Measurements from ENCODE around the gene ADGRA1. TPM values are rescaled to one million over a fixed set of nuclear protein-coding genes. Genes with fewer than 3 reads are reported as not detected.

The ADGRA1 gene
- total and polyA plus RNA-seq, 7 donors: 0.05 to 0.84 (median 0.08) TPM; not detected in 2

DNA sequence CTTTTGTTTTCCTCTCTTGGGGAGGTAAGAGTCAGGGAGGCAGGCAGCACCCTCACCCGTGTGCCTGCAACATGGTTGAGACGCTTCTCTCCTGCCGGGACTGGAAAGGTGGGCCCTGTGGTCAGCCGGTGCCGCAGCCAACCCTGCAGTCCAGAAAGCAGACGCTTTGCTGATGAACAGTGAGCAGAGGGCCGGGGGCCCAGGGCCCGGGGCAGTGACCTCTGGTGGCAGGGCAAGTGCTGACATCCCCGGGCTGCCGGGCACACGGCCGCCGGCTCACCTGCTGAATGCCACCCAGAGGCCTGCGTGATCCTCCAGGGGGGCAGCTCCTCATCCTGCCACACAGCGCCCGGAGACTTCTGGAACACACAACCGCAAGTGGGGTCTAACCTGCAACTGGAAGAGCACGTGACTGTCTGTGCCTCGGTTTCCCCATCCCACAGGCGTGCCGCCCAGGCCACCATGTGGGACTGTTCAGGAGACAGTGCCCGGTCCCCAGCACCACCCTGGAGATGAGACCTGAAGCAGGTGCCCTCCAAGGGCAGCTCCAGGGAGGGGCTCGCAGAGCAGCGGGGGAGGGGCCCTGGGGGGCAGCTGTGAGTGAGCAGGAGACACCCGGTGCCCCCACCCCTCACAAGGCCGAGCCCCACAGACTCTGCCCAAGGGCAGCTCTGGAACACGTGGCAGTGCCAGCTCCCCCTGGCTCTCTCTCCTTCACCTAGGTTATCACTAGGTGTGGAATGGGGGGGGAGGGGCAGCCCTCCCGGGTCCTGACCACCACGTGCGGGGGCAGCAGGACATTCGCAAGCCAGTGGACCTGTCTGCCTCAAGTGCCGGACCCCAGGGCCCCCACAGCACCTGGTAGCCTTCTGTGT, 2.2 kb upstream of the ADGRA1 start:
- 76 to 85% (median 79%) methylated on average over 31 to 32 of the region's 32 CpGs for WGBS, 3 donors
- TF ChIP-seq, protein P1, sequence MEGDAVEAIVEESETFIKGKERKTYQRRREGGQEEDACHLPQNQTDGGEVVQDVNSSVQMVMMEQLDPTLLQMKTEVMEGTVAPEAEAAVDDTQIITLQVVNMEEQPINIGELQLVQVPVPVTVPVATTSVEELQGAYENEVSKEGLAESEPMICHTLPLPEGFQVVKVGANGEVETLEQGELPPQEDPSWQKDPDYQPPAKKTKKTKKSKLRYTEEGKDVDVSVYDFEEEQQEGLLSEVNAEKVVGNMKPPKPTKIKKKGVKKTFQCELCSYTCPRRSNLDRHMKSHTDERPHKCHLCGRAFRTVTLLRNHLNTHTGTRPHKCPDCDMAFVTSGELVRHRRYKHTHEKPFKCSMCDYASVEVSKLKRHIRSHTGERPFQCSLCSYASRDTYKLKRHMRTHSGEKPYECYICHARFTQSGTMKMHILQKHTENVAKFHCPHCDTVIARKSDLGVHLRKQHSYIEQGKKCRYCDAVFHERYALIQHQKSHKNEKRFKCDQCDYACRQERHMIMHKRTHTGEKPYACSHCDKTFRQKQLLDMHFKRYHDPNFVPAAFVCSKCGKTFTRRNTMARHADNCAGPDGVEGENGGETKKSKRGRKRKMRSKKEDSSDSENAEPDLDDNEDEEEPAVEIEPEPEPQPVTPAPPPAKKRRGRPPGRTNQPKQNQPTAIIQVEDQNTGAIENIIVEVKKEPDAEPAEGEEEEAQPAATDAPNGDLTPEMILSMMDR (IDR thresholded peaks at IDR 0.05): no peak
- no peaks in the 10 kb centered on the region for H3K4me1 ChIP-seq
- no peak overlapping the region for H3K27ac ChIP-seq
- DNase-seq: no peak
- H3K36me3 ChIP-seq (ENCODE audit: insufficient read depth in 1 of 2, low read depth in 1 of 2): no peaks in the 10 kb centered on the region
- intact Hi-C loops (cut with DNase I): no loop called here
- no peak overlapping the region for H3K4me3 ChIP-seq
- no peaks in the 10 kb centered on the region for H3K9me3 ChIP-seq
- ATAC-seq: no peak
- peaks cover 0 to 98% (median 35%) of the 10 kb centered on the region in 3 donors for H3K27me3 ChIP-seq (ENCODE audit: insufficient read depth in 3 of 3, low read length in 2 of 3)

DNA sequence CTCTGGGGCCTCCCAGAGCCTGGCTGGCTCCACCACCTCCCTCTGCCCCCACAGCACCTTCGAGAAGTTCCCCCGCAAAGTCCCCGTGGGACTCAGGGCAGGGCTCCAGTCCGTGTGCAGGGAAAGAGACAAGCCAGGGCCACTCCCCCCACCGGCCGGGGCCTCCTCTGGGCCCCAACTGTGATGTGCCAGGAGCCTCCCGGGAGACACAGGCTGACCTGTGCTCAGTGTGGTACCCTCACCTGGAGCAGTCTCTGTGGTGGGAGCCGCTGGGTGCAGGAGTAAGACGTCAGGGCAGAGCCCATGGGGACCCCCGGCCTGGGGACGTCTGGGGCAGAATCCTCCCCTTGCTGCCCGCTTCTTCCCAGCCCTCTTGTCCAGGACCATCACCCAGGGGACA, 1.5 kb upstream of the ADGRA1 start:
- Histone ChIP-seq H3K4me3 (no peak overlapping the region), H3K36me3 (ENCODE audit: insufficient read depth in 1 of 2, low read depth in 1 of 2) (no peaks in the 10 kb centered on the region), H3K27ac (no peak overlapping the region), H3K9me3 (no peaks in the 10 kb centered on the region), H3K27me3 (ENCODE audit: insufficient read depth in 3 of 3, low read length in 2 of 3) (peaks cover 0 to 98% (median 35%) of the 10 kb centered on the region in 3 donors), H3K4me1 (no peaks in the 10 kb centered on the region)
- DNase-seq (no peak), ATAC-seq (no peak)
- 57 to 66% (median 64%) methylated on average over 10 to 12 of the region's 12 CpGs for WGBS, 3 donors
- intact Hi-C loops (cut with DNase I): no loop called here
- TF ChIP-seq, protein P1 (IDR thresholded peaks at IDR 0.05): no peak

DNA sequence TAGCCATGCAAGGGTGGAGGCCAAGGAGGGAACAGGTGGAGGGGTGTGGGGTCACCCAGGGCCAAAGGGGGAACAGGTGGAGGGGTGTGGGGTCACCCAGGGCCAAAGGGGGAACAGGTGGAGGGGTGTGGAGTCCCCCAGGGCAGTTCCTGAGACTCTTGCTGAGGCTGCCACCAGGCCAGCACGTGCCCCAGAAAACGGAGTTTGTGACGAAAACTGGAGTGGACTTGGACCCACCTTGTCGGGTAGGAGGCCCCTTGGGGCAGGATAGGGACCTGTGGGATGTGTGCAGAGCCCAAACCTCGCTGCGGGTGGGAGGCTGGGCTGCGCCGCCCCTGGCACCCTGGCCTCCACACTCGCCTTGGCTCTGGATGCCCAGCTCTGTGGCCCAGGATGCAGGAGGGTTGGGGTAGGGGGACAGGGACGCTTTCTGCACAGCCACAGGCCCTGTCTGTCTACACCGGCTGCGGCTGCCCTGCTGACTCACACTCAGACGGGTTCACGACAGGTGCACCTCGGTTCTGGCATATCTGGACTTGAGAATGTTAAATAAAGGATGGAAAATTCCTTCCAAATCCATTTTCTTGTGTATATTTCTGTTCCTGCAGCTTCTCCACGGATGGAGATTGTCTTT, 562 bp upstream of the ADGRA1 start:
- Histone ChIP-seq H3K36me3 (ENCODE audit: insufficient read depth in 1 of 2, low read depth in 1 of 2) (no peaks in the 10 kb centered on the region), H3K4me3 (peak overlapping the region; percentile 51), H3K4me1 (no peaks in the 10 kb centered on the region), H3K27ac (no peak overlapping the region), H3K9me3 (no peaks in the 10 kb centered on the region), H3K27me3 (ENCODE audit: insufficient read depth in 3 of 3, low read length in 2 of 3) (peaks cover 0 to 97% (median 35%) of the 10 kb centered on the region in 3 donors)
- ATAC-seq: peak in 3 of 4 donors; percentile 57 to 61 (median 60)
- intact Hi-C loops (cut with DNase I): no loop called here
- 27 to 44% (median 29%) methylated on average over 14 to 16 of the region's 16 CpGs for WGBS, 3 donors
- TF ChIP-seq, protein P1 (IDR thresholded peaks at IDR 0.05): no peak
- DNase-seq: no peak

DNA sequence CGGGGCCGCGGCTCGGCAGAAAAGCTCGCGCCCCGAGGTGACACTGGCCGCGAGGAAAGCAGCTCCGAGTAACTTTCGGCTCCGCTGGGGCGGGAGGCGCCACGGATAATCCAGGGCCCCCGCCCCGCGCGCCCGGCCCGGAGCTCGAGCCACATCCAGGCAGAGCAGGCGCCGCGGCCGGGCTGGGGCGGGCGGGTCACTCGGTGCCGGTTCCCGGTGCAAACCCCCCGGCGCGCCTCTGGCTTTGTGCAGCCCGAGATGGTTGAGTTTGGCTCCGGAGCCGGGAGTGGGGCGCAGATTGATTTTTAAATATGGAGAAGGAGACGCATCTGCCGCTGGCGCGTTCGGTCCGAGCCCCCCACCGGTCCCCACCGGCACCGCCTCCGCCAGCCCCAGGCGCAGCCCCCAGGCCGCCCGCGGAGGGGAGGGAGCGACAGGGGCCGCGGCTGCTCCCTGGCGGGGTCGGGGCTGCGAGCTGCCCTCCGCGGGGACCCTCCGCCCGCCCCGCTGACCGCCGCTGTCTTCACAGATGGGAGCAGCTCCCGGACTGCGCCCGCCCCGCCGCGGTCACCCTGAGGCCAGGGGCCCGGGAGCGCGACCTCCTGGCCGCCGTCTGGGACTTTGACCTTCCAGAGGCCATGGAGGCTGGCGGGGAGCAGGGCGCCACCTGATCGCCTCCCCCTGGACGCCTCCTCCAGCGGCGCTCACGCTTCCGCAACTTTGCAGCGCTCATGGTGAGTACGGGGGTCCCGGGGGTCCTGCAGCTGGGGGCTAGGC, 643 bp downstream of the ADGRA1 start:
- peak in 1 of 4 donors; percentile 10 for ATAC-seq
- no peaks in the 10 kb centered on the region for H3K9me3 ChIP-seq
- H3K36me3 ChIP-seq (ENCODE audit: insufficient read depth in 1 of 2, low read depth in 1 of 2): no peaks in the 10 kb centered on the region
- H3K4me3 ChIP-seq: peak overlapping the region; percentile 51
- WGBS, 3 donors: 2% methylated on average over 21 to 87 of the region's 87 CpGs
- peaks cover 0 to 88% (median 35%) of the 10 kb centered on the region in 3 donors for H3K27me3 ChIP-seq (ENCODE audit: insufficient read depth in 3 of 3, low read length in 2 of 3)
- no peak overlapping the region for H3K27ac ChIP-seq
- no peaks in the 10 kb centered on the region for H3K4me1 ChIP-seq
- intact Hi-C loops (cut with DNase I): no loop called here
- TF ChIP-seq, protein P1 (IDR thresholded peaks at IDR 0.05): no peak
- no peak for DNase-seq

Data from psoas muscle (tissue), 8 donors.